ES-I3 (cell line): ENCODE measurements around the gene CDC42.
A peak's percentile ranks its signal among the peaks of the same experiment; 100 is the strongest.
"Not testable (repeated sequence)": the region's sequence is repeated elsewhere in the genome, so short reads cannot be mapped to it uniquely, and the experiment has no call there.

Source experiments
- H3K36me3 ChIP-seq: 2 replicates; pipeline ENCODE4 v1.6.1; 2013; ENCODE audit warnings: mild to moderate bottlenecking, low read length, control low read depth, moderate library complexity; ENCODE audit not compliant: insufficient read depth
- H3K4me1 ChIP-seq: 2 replicates; pipeline ENCODE4 v1.6.1; 2013; ENCODE audit warnings: mild to moderate bottlenecking, control low read depth, low read length; ENCODE audit not compliant: insufficient read depth
- H3K9ac ChIP-seq: 2 replicates; pipeline ENCODE4 v1.6.1; 2013; ENCODE audit warnings: low read depth, mild to moderate bottlenecking, low read length, moderate library complexity
- H3K9me3 ChIP-seq: 2 replicates; pipeline ENCODE4 v1.6.1; 2013; ENCODE audit warnings: mild to moderate bottlenecking, low read length, moderate library complexity; ENCODE audit not compliant: control insufficient read depth, insufficient read depth

The CDC42 gene

GRCh38 chr1:22025368-22026155 is 26.9 kb upstream of the CDC42 start:
- peak overlapping the region; percentile 97 for H3K9ac ChIP-seq
- peaks cover 9% of the 10 kb centered on the region for H3K4me1 ChIP-seq

GRCh38 chr1:22026924-22027289 is 25.6 kb upstream of the CDC42 start:
- H3K36me3 ChIP-seq, result peaks cover 6% of the 10 kb centered on the region; the same call in 1 of the 2 replicates
- H3K9me3 ChIP-seq, result no peaks in the 10 kb centered on the region
- no peak overlapping the region for H3K9ac ChIP-seq
- H3K4me1 ChIP-seq, result peaks cover 9% of the 10 kb centered on the region

More at GRCh38 chr1:22025368-22026155, 26.9 kb upstream of the CDC42 start:
- H3K9me3 ChIP-seq, result no peaks in the 10 kb centered on the region
- H3K36me3 ChIP-seq, result peaks cover 3% of the 10 kb centered on the region; the same call in 1 of the 2 replicates

GRCh38 chr1:22030057-22030456 is 22.5 kb upstream of the CDC42 start:
- H3K9me3 ChIP-seq, result no peaks in the 10 kb centered on the region
- no peak overlapping the region for H3K9ac ChIP-seq
- peaks cover 2% of the 10 kb centered on the region; the same call in 1 of the 2 replicates for H3K4me1 ChIP-seq
- peaks cover 6% of the 10 kb centered on the region; the same call in 1 of the 2 replicates for H3K36me3 ChIP-seq

GRCh38 chr1:22030473-22030872 is 22.0 kb upstream of the CDC42 start:
- no peaks in the 10 kb centered on the region for H3K9me3 ChIP-seq

GRCh38 chr1:22031214-22031962 is 21.1 kb upstream of the CDC42 start:
- peaks cover 6% of the 10 kb centered on the region; the same call in 1 of the 2 replicates for H3K36me3 ChIP-seq
- H3K9me3 ChIP-seq, result no peaks in the 10 kb centered on the region
- no peak overlapping the region for H3K9ac ChIP-seq
- peaks cover 1% of the 10 kb centered on the region; the same call in 1 of the 2 replicates for H3K4me1 ChIP-seq

More at GRCh38 chr1:22030473-22030872, 22.0 kb upstream of the CDC42 start:
- no peak overlapping the region for H3K9ac ChIP-seq
- H3K4me1 ChIP-seq, result peaks cover 2% of the 10 kb centered on the region; the same call in 1 of the 2 replicates
- H3K36me3 ChIP-seq, result peaks cover 6% of the 10 kb centered on the region; the same call in 1 of the 2 replicates

GRCh38 chr1:22034834-22035233 is 17.7 kb upstream of the CDC42 start:
- H3K9me3 ChIP-seq, H3K36me3 ChIP-seq, H3K9ac ChIP-seq: not testable (repeated sequence)
- H3K4me1 ChIP-seq, result peaks cover 16% of the 10 kb centered on the region

- Histone ChIP-seq H3K36me3 (no peaks in the 10 kb centered on the region), H3K9ac (no peak overlapping the region), H3K9me3 (no peaks in the 10 kb centered on the region), H3K4me1 (peaks cover 21% of the 10 kb centered on the region)
Observed at GRCh38 chr1:22037520-22037919, 15.0 kb upstream of the CDC42 start.

GRCh38 chr1:22038036-22038435 is 14.5 kb upstream of the CDC42 start:
- Histone ChIP-seq H3K36me3 (no peaks in the 10 kb centered on the region), H3K9ac (no peak overlapping the region), H3K4me1 (peaks cover 21% of the 10 kb centered on the region), H3K9me3 (no peaks in the 10 kb centered on the region)

- no peak overlapping the region for H3K9ac ChIP-seq
- H3K36me3 ChIP-seq, result no peaks in the 10 kb centered on the region
- H3K4me1 ChIP-seq, result peaks cover 25% of the 10 kb centered on the region
- H3K9me3 ChIP-seq, result no peaks in the 10 kb centered on the region
Observed at GRCh38 chr1:22039594-22040285, 12.8 kb upstream of the CDC42 start.

GRCh38 chr1:22040286-22040623 is 12.3 kb upstream of the CDC42 start:
- no peak overlapping the region for H3K9ac ChIP-seq
- no peaks in the 10 kb centered on the region for H3K36me3 ChIP-seq
- peaks cover 29% of the 10 kb centered on the region for H3K4me1 ChIP-seq
- H3K9me3 ChIP-seq, result no peaks in the 10 kb centered on the region

- Histone ChIP-seq H3K9ac (no peak overlapping the region), H3K36me3 (no peaks in the 10 kb centered on the region), H3K9me3 (peaks cover 3% of the 10 kb centered on the region; the same call in 1 of the 2 replicates), H3K4me1 (peaks cover 29% of the 10 kb centered on the region)
Observed at GRCh38 chr1:22041505-22041904, 11.0 kb upstream of the CDC42 start.

- H3K9ac ChIP-seq, result no peak overlapping the region
- H3K4me1 ChIP-seq, result peaks cover 18% of the 10 kb centered on the region
- no peaks in the 10 kb centered on the region for H3K36me3 ChIP-seq
- peaks cover 3% of the 10 kb centered on the region; the same call in 1 of the 2 replicates for H3K9me3 ChIP-seq
Observed at GRCh38 chr1:22043198-22043769, 9.2 kb upstream of the CDC42 start.

GRCh38 chr1:22044690-22045420 is 7.7 kb upstream of the CDC42 start:
- no peak overlapping the region for H3K9ac ChIP-seq
- peaks cover 13% of the 10 kb centered on the region for H3K4me1 ChIP-seq
- H3K9me3 ChIP-seq, result peaks cover 3% of the 10 kb centered on the region; the same call in 1 of the 2 replicates
- no peaks in the 10 kb centered on the region for H3K36me3 ChIP-seq
